SU-DHL-6 (cell line): ENCODE data around the gene AKNA.

Source experiments
- H2AFZ ChIP-seq: fragments of 200-600 bp; sonication (generic); 2 replicates; pipeline ENCODE4 v1.6.1; 2014; ENCODE audit warnings: low read depth, mild to moderate bottlenecking, moderate library complexity, mixed read lengths, antibody characterized with exemption, low read length; ENCODE audit not compliant: severe bottlenecking
- H3F3A ChIP-seq: fragments of 200-600 bp; shearing (Covaris generic); 2 replicates; pipeline ENCODE4 v1.6.0; 2016; ENCODE audit warnings: antibody characterized with exemption, mild to moderate bottlenecking; ENCODE audit not compliant: insufficient read depth
- H3K27ac ChIP-seq: fragments of 200-600 bp; sonication (generic); 2 replicates; pipeline ENCODE4 v1.5.1; 2016; ENCODE audit warnings: low read depth, mild to moderate bottlenecking, low read length, moderate library complexity, mixed read lengths
- H3K27me3 ChIP-seq: fragments of 200-600 bp; sonication (generic), shearing (Covaris generic); 2 replicates; pipeline ENCODE4 v1.6.0; 2014; ENCODE audit warnings: mild to moderate bottlenecking, low read length
- H3K36me3 ChIP-seq: fragments of 200-600 bp; sonication (generic); 2 replicates; pipeline ENCODE4 v1.6.1; 2014; ENCODE audit warnings: mild to moderate bottlenecking, low read length, mixed read lengths
- H3K4me2 ChIP-seq: fragments of 300-600, 200-600 bp; shearing (Covaris generic), sonication (generic); 2 replicates; pipeline ENCODE4 v1.6.0; 2014; ENCODE audit warnings: low read length, low read depth, mild to moderate bottlenecking; ENCODE audit not compliant: poor library complexity, severe bottlenecking
- H3K4me3 ChIP-seq: fragments of 200-600 bp; sonication (generic); 2 replicates; pipeline ENCODE4 v1.5.1; 2014; ENCODE audit warnings: antibody characterized with exemption, low read length, mild to moderate bottlenecking, mixed read lengths; ENCODE audit not compliant: insufficient read depth, poor library complexity, severe bottlenecking
- H3K79me2 ChIP-seq: fragments of 200-600 bp; sonication (generic); 2 replicates; pipeline ENCODE4 v1.6.1; 2014; ENCODE audit warnings: mild to moderate bottlenecking, low read length, moderate library complexity; ENCODE audit not compliant: insufficient read depth
- H3K9ac ChIP-seq: fragments of 200-600 bp; sonication (generic); 2 replicates; pipeline ENCODE4 v1.7.0; 2014; ENCODE audit warnings: mild to moderate bottlenecking, low read length
- H3K9me2 ChIP-seq: fragments of 200-600 bp; sonication (generic); replicated peaks from 2 replicates; pipeline ENCODE4 v1.6.1; 2014; ENCODE audit warnings: low read length; ENCODE audit not compliant: insufficient read depth
- H3K9me3 ChIP-seq: fragments of 200-600 bp; sonication (generic); 2 replicates; pipeline ENCODE4 v1.6.1; 2014; ENCODE audit warnings: low read length, mixed read lengths; ENCODE audit not compliant: insufficient read depth
- H4K20me1 ChIP-seq: fragments of 200-600 bp; sonication (generic); 2 replicates; pipeline ENCODE4 v1.6.1; 2014; ENCODE audit warnings: low read depth, mild to moderate bottlenecking, antibody characterized with exemption, low read length, moderate library complexity, mixed read lengths
- CTCF ChIP-seq: fragments of 200-600 bp; sonication (generic); IDR thresholded peaks from one replicate; pipeline ENCODE4 v1.5.1; 2017; ENCODE audit warnings: antibody characterized with exemption, mild to moderate bottlenecking, low read length, moderate library complexity; ENCODE audit not compliant: insufficient read depth, poor library complexity, severe bottlenecking
- EZH2phosphoT487 ChIP-seq: fragments of 200-600 bp; sonication (generic), shearing (Covaris generic); conservative IDR thresholded peaks from 2 replicates; pipeline ENCODE4 v1.6.1; 2018; ENCODE audit warnings: mild to moderate bottlenecking, antibody characterized with exemption, low read length, moderate library complexity, mixed read lengths

Gene AKNA

GRCh38 chr9:114309096-114309495, 78.7 kb downstream of the AKNA start:
- H3K9me2 ChIP-seq, result no peaks in the 10 kb centered on the region
- TF ChIP-seq EZH2phosphoT487, result no peak
- TF ChIP-seq CTCF, result no peak
- no peak overlapping the region for H3K4me3 ChIP-seq
- H3K4me2 ChIP-seq, result no peak overlapping the region
- H3K27ac ChIP-seq, result no peak overlapping the region
- no peaks in the 10 kb centered on the region for H3K79me2 ChIP-seq
- H2AFZ ChIP-seq, result no peak overlapping the region
- no peaks in the 10 kb centered on the region for H3F3A ChIP-seq
- H3K9ac ChIP-seq, result no peak overlapping the region
- H4K20me1 ChIP-seq, result no peaks in the 10 kb centered on the region
- H3K27me3 ChIP-seq, result no peaks in the 10 kb centered on the region
- H3K9me3 ChIP-seq, result no peaks in the 10 kb centered on the region
- no peaks in the 10 kb centered on the region for H3K36me3 ChIP-seq

GRCh38 chr9:114308361-114308950, 79.3 kb downstream of the AKNA start:
- H3K9me3 ChIP-seq, result no peaks in the 10 kb centered on the region
- H3K79me2 ChIP-seq, result no peaks in the 10 kb centered on the region
- no peaks in the 10 kb centered on the region for H3K27me3 ChIP-seq
- H3K4me3 ChIP-seq, result no peak overlapping the region
- no peak overlapping the region for H3K4me2 ChIP-seq
- H3K27ac ChIP-seq, result no peak overlapping the region
- no peak overlapping the region for H3K9ac ChIP-seq
- H4K20me1 ChIP-seq, result no peaks in the 10 kb centered on the region
- H3K9me2 ChIP-seq, result no peaks in the 10 kb centered on the region
- TF ChIP-seq CTCF (no peak), EZH2phosphoT487 (no peak)
- H2AFZ ChIP-seq, result no peak overlapping the region
- no peaks in the 10 kb centered on the region for H3F3A ChIP-seq
- no peaks in the 10 kb centered on the region for H3K36me3 ChIP-seq

- H3K27me3 ChIP-seq, result no peaks in the 10 kb centered on the region
- no peak overlapping the region for H3K4me3 ChIP-seq
- no peaks in the 10 kb centered on the region for H3K9me3 ChIP-seq
- no peak overlapping the region for H3K9ac ChIP-seq
- no peaks in the 10 kb centered on the region for H3F3A ChIP-seq
- no peak overlapping the region for H3K27ac ChIP-seq
- H3K79me2 ChIP-seq, result no peaks in the 10 kb centered on the region
- no peak overlapping the region for H2AFZ ChIP-seq
- H4K20me1 ChIP-seq, result no peaks in the 10 kb centered on the region
- H3K9me2 ChIP-seq, result no peaks in the 10 kb centered on the region
- no peaks in the 10 kb centered on the region for H3K36me3 ChIP-seq
- H3K4me2 ChIP-seq, result no peak overlapping the region
- TF ChIP-seq CTCF (no peak), EZH2phosphoT487 (no peak)
Measured at GRCh38 chr9:114307899-114308267, 79.9 kb downstream of the AKNA start.
